ENCODE data around the gene POU2F1.

The POU2F1 gene

GRCh38 chr1:167292216-167292615, 71.5 kb downstream of the POU2F1 start:
- H3K27me3 ChIP-seq (ENCODE audit: control insufficient read depth, insufficient read depth, low read length), result no peaks in the 10 kb centered on the region
- no peaks in the 10 kb centered on the region for H3K9me3 ChIP-seq (ENCODE audit: control insufficient read depth, insufficient read depth, low read length)
- DNase-seq (ENCODE audit: low read depth, low spot score), result no peak
- no peak overlapping the region for H3K4me3 ChIP-seq (ENCODE audit: low read length)
- no peaks in the 10 kb centered on the region for H3K4me1 ChIP-seq (ENCODE audit: control insufficient read depth, insufficient read depth, low read length)
- no peak overlapping the region for H3K27ac ChIP-seq (ENCODE audit: low read length)
- H3K36me3 ChIP-seq (ENCODE audit: control insufficient read depth, insufficient read depth, low read length), result no peaks in the 10 kb centered on the region

- no peak for DNase-seq (ENCODE audit: low read depth, low spot score)
- H3K9me3 ChIP-seq (ENCODE audit: control insufficient read depth, insufficient read depth, low read length), result no peaks in the 10 kb centered on the region
- no peaks in the 10 kb centered on the region for H3K36me3 ChIP-seq (ENCODE audit: control insufficient read depth, insufficient read depth, low read length)
- no peak overlapping the region for H3K27ac ChIP-seq (ENCODE audit: low read length)
- WGBS (ENCODE audit: insufficient coverage, insufficient read length), result no CpG with 5 or more reads among the region's 4 CpGs
- no peak overlapping the region for H3K4me3 ChIP-seq (ENCODE audit: low read length)
- no peaks in the 10 kb centered on the region for H3K27me3 ChIP-seq (ENCODE audit: control insufficient read depth, insufficient read depth, low read length)
- no peaks in the 10 kb centered on the region for H3K4me1 ChIP-seq (ENCODE audit: control insufficient read depth, insufficient read depth, low read length)
These were observed 72.4 kb downstream of the POU2F1 start for GRCh38 chr1:167293057-167293456.

GRCh38 chr1:167294528-167294927, 73.8 kb downstream of the POU2F1 start:
- no CpG with 5 or more reads among the region's 2 CpGs for WGBS (ENCODE audit: insufficient coverage, insufficient read length)

GRCh38 chr1:167297222-167298214, 76.8 kb downstream of the POU2F1 start:
- Histone ChIP-seq H3K27me3 (ENCODE audit: control insufficient read depth, insufficient read depth, low read length) (no peaks in the 10 kb centered on the region), H3K27ac (ENCODE audit: low read length) (no peak overlapping the region), H3K4me3 (ENCODE audit: low read length) (no peak overlapping the region), H3K9me3 (ENCODE audit: control insufficient read depth, insufficient read depth, low read length) (no peaks in the 10 kb centered on the region), H3K36me3 (ENCODE audit: control insufficient read depth, insufficient read depth, low read length) (no peaks in the 10 kb centered on the region), H3K4me1 (ENCODE audit: control insufficient read depth, insufficient read depth, low read length) (no peaks in the 10 kb centered on the region)
- DNase-seq (ENCODE audit: low read depth, low spot score), result no peak
- no CpG with 5 or more reads among the region's 4 CpGs for WGBS (ENCODE audit: insufficient coverage, insufficient read length)

More at GRCh38 chr1:167294528-167294927, 73.8 kb downstream of the POU2F1 start:
- no peak for DNase-seq (ENCODE audit: low read depth, low spot score)
- Histone ChIP-seq H3K4me3 (ENCODE audit: low read length) (no peak overlapping the region), H3K9me3 (ENCODE audit: control insufficient read depth, insufficient read depth, low read length) (no peaks in the 10 kb centered on the region), H3K27ac (ENCODE audit: low read length) (no peak overlapping the region), H3K4me1 (ENCODE audit: control insufficient read depth, insufficient read depth, low read length) (no peaks in the 10 kb centered on the region), H3K36me3 (ENCODE audit: control insufficient read depth, insufficient read depth, low read length) (no peaks in the 10 kb centered on the region), H3K27me3 (ENCODE audit: control insufficient read depth, insufficient read depth, low read length) (no peaks in the 10 kb centered on the region)

- no peaks in the 10 kb centered on the region for H3K27me3 ChIP-seq (ENCODE audit: control insufficient read depth, insufficient read depth, low read length)
- H3K27ac ChIP-seq (ENCODE audit: low read length), result no peak overlapping the region
- no peaks in the 10 kb centered on the region for H3K36me3 ChIP-seq (ENCODE audit: control insufficient read depth, insufficient read depth, low read length)
- WGBS (ENCODE audit: insufficient coverage, insufficient read length), result no CpG with 5 or more reads among the region's 3 CpGs
- DNase-seq (ENCODE audit: low read depth, low spot score), result no peak
- no peaks in the 10 kb centered on the region for H3K4me1 ChIP-seq (ENCODE audit: control insufficient read depth, insufficient read depth, low read length)
- H3K9me3 ChIP-seq (ENCODE audit: control insufficient read depth, insufficient read depth, low read length), result no peaks in the 10 kb centered on the region
- no peak overlapping the region for H3K4me3 ChIP-seq (ENCODE audit: low read length)
These were observed 77.6 kb downstream of the POU2F1 start for GRCh38 chr1:167298325-167298724.

- no peaks in the 10 kb centered on the region for H3K27me3 ChIP-seq (ENCODE audit: control insufficient read depth, insufficient read depth, low read length)
- no peak overlapping the region for H3K4me3 ChIP-seq (ENCODE audit: low read length)
- no peaks in the 10 kb centered on the region for H3K4me1 ChIP-seq (ENCODE audit: control insufficient read depth, insufficient read depth, low read length)
- DNase-seq (ENCODE audit: low read depth, low spot score), result no peak
- H3K27ac ChIP-seq (ENCODE audit: low read length), result no peak overlapping the region
- H3K9me3 ChIP-seq (ENCODE audit: control insufficient read depth, insufficient read depth, low read length), result no peaks in the 10 kb centered on the region
- no peaks in the 10 kb centered on the region for H3K36me3 ChIP-seq (ENCODE audit: control insufficient read depth, insufficient read depth, low read length)
- no CpG with 5 or more reads among the region's 1 CpG for WGBS (ENCODE audit: insufficient coverage, insufficient read length)
These were observed 80.7 kb downstream of the POU2F1 start for GRCh38 chr1:167301355-167301754.

- WGBS (ENCODE audit: insufficient coverage, insufficient read length), result no CpG with 5 or more reads among the region's 4 CpGs
- no peaks in the 10 kb centered on the region for H3K4me1 ChIP-seq (ENCODE audit: control insufficient read depth, insufficient read depth, low read length)
- DNase-seq (ENCODE audit: low read depth, low spot score), result no peak
These were observed 83.5 kb downstream of the POU2F1 start for GRCh38 chr1:167304165-167304564.

GRCh38 chr1:167305059-167305705, 84.5 kb downstream of the POU2F1 start:
- no peak overlapping the region for H3K27ac ChIP-seq (ENCODE audit: low read length)
- H3K36me3 ChIP-seq (ENCODE audit: control insufficient read depth, insufficient read depth, low read length), result no peaks in the 10 kb centered on the region
- no peak for DNase-seq (ENCODE audit: low read depth, low spot score)
- WGBS (ENCODE audit: insufficient coverage, insufficient read length), result no CpG with 5 or more reads among the region's 9 CpGs
- H3K27me3 ChIP-seq (ENCODE audit: control insufficient read depth, insufficient read depth, low read length), result no peaks in the 10 kb centered on the region
- H3K9me3 ChIP-seq (ENCODE audit: control insufficient read depth, insufficient read depth, low read length), result no peaks in the 10 kb centered on the region
- no peak overlapping the region for H3K4me3 ChIP-seq (ENCODE audit: low read length)
- H3K4me1 ChIP-seq (ENCODE audit: control insufficient read depth, insufficient read depth, low read length), result no peaks in the 10 kb centered on the region

More at GRCh38 chr1:167304165-167304564, 83.5 kb downstream of the POU2F1 start:
- Histone ChIP-seq H3K27me3 (ENCODE audit: control insufficient read depth, insufficient read depth, low read length) (no peaks in the 10 kb centered on the region), H3K9me3 (ENCODE audit: control insufficient read depth, insufficient read depth, low read length) (no peaks in the 10 kb centered on the region), H3K27ac (ENCODE audit: low read length) (no peak overlapping the region), H3K4me3 (ENCODE audit: low read length) (no peak overlapping the region), H3K36me3 (ENCODE audit: control insufficient read depth, insufficient read depth, low read length) (no peaks in the 10 kb centered on the region)

GRCh38 chr1:167305706-167306277, 85.1 kb downstream of the POU2F1 start:
- DNase-seq (ENCODE audit: low read depth, low spot score), result no peak
- WGBS (ENCODE audit: insufficient coverage, insufficient read length), result no CpG with 5 or more reads among the region's 2 CpGs
- H3K4me3 ChIP-seq (ENCODE audit: low read length), result no peak overlapping the region

GRCh38 chr1:167310732-167311131, 90.0 kb downstream of the POU2F1 start:
- H3K36me3 ChIP-seq (ENCODE audit: control insufficient read depth, insufficient read depth, low read length), result no peaks in the 10 kb centered on the region
- no peaks in the 10 kb centered on the region for H3K9me3 ChIP-seq (ENCODE audit: control insufficient read depth, insufficient read depth, low read length)
- no peak for DNase-seq (ENCODE audit: low read depth, low spot score)
- no peak overlapping the region for H3K27ac ChIP-seq (ENCODE audit: low read length)
- no peaks in the 10 kb centered on the region for H3K27me3 ChIP-seq (ENCODE audit: control insufficient read depth, insufficient read depth, low read length)
- H3K4me1 ChIP-seq (ENCODE audit: control insufficient read depth, insufficient read depth, low read length), result no peaks in the 10 kb centered on the region
- H3K4me3 ChIP-seq (ENCODE audit: low read length), result no peak overlapping the region

More at GRCh38 chr1:167305706-167306277, 85.1 kb downstream of the POU2F1 start:
- H3K9me3 ChIP-seq (ENCODE audit: control insufficient read depth, insufficient read depth, low read length), result no peaks in the 10 kb centered on the region
- no peaks in the 10 kb centered on the region for H3K36me3 ChIP-seq (ENCODE audit: control insufficient read depth, insufficient read depth, low read length)
- no peak overlapping the region for H3K27ac ChIP-seq (ENCODE audit: low read length)
- H3K27me3 ChIP-seq (ENCODE audit: control insufficient read depth, insufficient read depth, low read length), result no peaks in the 10 kb centered on the region
- no peaks in the 10 kb centered on the region for H3K4me1 ChIP-seq (ENCODE audit: control insufficient read depth, insufficient read depth, low read length)

Measured in iPS DF 6.9 (cell line).